HG02610 (cell line): Measurements from ENCODE around the gene PRSS36.
"Not testable (repeated sequence)": the region's sequence is repeated elsewhere in the genome, so short reads cannot be mapped to it uniquely, and the experiment has no call there.

Experiments
- ATAC-seq: cut with Tn5 transposase; IDR thresholded peaks from one replicate; pipeline ENCODE4 v1.9.1; 2021; ENCODE audit warnings: mild to moderate bottlenecking, moderate library complexity; ENCODE audit not compliant: unreplicated experiment

Gene PRSS36

DNA sequence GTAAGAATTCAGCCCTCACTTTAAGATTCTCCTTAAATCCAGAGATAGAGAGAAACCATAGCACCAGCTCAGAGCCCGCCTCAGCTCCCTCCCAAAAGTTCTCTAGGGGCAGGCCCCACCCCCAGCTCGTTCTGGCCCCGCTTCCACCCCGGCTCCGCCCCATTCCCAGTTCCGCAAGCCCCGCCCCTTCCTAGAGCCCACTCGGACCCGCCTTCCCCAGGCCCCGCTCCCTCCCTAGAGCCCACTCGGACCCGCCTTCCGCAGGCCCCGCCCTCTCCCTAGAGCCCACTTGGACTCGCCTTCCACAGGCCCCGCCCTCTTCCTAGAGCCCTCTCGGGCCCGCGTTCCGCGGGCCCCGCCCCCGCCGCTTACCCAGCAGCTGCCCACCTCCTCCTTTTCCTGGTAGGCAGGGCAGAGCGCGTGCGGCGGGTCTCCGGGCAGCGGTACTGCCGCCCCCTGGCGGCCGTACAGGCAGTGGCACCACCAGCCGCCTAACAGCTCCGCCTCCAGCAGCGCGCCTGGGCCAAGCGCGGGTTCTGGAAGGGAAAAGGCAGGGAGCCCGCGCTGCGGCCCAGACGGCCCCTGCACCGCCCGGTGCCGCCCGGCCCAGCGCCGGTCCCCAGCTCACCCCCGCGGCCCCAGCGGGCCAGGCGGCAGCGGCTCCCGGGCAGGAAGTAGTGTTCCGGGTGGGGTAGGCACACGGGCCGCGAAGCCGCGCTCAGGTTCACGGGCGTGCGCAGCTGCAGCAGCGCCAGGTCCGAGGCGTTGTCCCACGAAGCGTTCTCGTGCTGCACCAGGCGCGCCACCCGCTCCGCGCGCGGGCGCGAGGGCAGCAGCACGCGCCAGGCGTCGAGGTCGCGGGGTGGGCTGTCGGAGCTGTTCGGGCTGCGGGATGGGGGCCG is 7.5 kb downstream of the PRSS36 start:
- ATAC-seq, result peak; percentile 92

DNA sequence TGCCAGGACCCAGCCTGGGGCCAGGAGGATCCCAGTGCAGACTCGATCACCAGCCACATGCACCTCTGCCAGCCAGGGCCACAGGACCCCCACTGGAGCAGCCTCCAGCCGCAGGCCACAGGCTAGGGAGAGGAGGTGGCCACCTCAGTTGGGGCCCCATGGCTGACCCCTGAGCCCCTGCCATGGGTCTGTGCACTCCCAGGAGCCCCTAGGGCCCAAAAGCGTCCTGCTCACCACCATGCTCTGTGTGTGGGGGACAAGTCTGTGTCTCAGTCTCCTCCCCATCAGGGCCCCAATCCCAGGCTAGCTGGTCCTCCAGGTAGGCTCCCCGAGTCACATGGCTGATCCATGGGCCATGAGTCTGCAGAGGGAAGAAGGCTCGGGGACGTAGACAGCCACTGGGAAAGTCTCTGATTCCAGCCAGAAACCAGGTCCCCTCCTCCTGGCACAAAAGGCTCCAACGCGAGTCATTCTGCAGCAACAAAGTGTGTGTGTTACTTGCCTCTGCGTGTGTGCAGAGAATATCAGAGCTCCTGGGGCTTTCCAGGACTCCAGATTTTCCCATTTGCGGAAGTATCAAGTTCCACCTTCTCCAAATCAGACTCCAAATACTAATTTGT is 8.3 kb downstream of the PRSS36 start:
- ATAC-seq, result no peak

DNA sequence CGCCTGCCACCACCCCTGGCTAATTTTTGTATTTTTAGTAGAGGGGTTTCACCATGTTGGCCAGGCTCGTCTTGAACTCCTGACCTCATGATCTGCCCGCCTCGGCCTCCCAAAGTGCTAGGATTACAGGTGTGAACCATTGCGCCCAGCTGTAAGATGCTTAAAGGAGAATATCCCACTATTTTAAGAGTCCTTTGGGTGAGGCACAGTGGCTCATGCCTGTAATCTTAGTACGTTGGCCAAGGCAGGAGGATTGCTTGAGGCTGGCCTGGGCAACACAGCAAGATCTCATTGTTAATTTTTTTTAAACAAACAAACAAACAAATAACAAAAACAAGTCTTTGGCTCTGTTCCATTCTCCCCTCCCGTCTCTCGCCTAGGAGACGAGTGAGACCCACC is 8.8 kb downstream of the PRSS36 start:
- ATAC-seq, result not testable (repeated sequence)

DNA sequence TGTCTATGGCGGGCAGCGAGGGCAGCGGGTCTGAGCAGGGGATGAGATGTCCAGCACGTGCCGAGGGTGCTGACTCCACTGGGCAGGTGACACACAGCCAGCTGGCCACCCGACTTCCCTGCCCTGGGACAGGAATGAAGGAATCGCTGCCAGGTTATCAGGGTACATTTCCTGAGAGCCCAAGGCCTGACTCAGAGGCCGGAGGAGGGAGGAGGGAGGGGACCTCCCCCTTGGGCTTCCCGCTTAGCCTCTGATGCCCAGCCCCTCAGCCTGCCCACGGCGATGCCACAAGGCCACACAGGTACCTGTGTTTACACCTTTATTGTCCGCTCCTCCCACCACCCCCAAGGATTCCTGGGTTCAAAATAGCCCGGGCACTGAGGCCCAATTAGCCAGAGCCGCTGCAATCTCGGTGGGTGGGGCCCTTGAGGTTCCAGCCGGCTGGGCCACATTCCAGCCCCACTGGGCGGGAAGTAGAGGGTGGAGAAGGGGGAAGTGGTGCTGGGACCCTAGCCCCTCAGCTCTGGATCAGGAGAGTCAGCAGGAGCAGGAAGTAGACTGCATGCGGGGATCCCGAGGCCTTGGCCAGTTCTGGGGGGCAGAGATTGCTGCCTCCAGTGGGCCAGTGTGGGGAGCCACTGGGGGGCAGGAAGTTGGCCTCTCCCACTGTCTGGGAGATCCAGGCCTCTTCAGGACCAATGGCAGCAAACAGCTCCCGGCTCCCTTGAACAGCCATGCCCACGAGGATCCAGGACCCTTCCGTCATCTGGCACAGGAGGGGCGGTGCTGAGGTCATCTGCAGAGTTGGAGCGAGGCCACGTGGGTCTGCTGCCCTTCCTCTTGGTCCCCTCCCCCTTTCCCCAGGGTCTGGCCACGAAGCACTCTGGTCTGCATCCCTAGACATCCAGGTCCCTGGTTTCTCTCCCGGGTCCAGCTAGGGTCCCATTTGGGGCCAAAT is 11.0 kb downstream of the PRSS36 start:
- no peak for ATAC-seq

DNA sequence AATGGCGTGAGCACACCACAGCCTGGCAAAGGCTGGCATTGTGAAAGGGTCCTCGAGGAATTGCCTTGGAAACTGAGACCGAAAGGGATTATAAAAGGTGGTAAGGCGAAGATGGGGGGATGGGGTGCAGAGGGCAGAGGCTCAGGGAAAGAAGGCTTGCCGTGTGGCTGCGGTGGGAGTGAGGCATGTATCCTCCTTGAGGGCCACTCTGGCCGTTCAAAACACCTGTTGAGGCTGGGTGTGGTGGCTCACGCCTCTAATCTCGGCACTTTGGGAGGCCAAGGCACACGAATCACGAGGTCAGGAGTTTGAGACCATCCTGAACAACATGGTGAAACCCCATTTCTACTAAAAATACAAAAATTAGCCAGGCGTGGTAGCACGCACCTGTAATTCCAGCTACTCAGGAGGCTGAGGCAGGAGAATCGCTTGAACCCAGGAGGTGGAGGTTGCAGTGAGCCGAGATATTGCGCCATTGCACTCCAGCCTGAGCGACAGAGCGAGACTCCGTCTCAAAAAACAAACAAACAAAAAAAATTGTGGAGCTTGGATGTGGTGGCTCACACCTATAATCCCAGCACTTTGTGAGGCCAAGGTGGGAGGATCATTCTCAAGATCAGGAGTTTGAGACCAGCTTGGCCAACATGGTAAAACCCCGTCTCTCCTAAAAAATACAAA is 12.9 kb downstream of the PRSS36 start:
- not testable (repeated sequence) for ATAC-seq

- no peak for ATAC-seq
These were observed 13.6 kb downstream of the PRSS36 start for GRCh38 chr16:31136287-31136662.

DNA sequence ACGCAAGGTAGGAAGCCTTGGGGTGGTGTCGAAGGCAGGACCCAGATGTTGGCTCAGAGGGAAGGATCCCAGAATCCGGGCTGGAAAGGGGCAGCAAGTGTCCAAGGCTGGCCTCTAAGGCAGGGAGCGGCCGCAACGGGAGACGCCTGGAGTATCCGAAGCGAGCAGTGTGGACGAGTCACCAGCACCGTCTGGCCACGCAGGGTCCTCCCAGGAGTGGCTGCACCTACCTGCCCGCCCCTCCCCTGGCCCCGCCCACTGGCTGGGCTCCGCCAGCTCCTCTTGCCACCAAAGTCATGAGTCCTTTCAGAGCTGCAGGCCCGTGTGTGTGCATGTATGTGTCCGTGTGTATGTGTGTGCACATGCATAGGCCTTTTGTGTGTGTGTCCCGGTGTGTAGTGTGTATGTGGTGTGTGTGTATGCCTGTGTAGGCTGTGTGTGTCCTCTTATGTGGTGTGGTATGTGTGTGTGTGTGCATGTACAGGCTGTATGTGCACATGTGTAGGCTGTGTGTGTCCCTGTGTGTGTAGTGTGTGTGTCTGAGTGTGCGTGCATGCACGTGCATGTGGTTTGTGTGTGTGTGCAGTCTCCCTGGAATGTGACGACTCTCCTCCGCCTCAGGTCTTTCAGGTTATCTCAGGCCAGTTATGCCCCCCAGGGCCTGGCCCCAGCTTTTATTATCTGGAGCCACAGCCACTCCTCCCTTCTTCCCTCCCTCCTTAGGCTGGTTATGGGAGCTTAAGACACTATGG is 14.2 kb downstream of the PRSS36 start, which contains the start of gene PRSS8:
Gene PRSS8 (minus strand): TSS at position 193 of the 752 bp plus-strand sequence. CDS start 229 bp downstream, outside the sequence.
- ATAC-seq, result no peak

- no peak for ATAC-seq
These were observed 15.0 kb downstream of the PRSS36 start for GRCh38 chr16:31134625-31135534.

DNA sequence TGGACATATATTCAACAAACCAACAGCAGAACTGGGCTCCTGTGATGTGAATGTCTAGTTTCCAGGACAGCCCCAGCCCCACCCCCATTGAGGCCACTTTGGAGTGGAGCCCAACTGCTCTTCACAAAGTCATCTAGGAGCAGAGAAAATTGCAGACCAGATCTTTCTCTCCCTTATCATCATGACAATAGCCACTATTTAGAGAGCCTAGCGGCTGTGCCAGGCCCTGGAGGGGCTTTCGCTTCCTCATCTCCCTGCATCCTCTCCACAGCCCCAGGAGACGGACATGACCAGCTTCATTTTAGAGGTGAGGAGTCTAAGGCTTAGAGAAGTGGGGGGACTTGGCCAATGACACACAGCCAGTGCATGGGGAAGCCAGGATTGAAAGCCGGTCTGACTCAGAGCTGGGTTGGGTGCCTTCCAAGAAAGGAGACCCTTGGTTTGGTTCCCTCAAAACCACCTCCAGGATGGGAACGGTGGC is 15.7 kb downstream of the PRSS36 start:
- ATAC-seq, result no peak

GRCh38 chr16:31133046-31133501 is 16.8 kb downstream of the PRSS36 start:
- no peak for ATAC-seq

DNA sequence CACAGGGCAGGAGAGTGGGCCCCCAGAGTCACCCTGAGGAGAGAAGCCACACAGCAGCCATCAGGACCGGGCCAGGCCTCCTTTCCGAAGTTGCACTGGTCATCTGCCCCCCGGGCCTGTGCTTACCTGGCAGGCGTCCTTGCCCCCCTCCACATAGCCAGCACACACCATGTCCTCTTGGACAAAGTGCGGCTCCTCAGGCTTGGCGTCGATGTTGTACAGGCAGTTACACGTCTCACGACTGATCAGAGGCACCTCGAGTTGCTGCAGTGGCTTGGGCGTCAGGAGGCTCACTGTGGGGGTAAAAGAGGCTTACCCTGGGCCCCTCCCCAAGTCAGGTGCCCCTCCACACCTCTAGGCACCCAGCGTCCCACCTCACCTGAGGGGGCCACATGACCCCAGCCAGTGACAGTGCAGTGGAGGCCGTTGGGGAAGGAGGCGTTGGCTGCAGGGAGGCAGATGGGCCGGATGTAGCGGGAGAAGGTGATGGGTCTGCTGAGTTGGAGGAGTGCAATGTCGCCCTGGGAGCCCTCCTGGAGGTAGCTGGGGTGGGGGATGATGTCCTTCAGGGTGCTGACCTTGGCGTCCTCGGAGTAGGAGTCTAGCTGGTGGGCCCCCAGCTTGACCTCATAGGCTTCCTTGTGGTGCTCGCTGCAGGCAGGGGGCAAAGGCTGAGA is 17.4 kb downstream of the PRSS36 start:
- no peak for ATAC-seq

DNA sequence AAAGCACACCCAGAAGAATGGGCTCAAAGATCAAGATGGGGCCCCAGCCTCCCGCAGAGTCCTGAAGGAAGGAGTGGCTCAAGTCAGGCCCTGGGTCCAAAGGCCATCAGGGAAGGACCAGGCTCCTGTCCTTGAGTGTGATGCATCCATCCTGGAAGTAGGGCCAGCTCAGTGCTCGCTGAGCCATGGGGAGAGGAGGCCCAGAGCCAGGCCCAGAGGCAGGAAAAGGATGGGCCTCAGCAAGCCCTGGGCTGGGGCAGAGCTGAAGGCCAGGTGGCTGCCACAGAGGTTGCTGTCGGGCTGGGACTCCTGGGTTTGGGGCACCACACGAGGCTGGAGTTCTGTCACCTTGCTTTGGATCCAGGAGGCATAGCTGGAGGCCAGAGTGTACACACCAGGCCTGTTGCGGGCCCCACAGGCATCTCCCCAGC is 18.0 kb downstream of the PRSS36 start:
- no peak for ATAC-seq

GRCh38 chr16:31131416-31131815 is 18.4 kb downstream of the PRSS36 start:
- no peak for ATAC-seq

DNA sequence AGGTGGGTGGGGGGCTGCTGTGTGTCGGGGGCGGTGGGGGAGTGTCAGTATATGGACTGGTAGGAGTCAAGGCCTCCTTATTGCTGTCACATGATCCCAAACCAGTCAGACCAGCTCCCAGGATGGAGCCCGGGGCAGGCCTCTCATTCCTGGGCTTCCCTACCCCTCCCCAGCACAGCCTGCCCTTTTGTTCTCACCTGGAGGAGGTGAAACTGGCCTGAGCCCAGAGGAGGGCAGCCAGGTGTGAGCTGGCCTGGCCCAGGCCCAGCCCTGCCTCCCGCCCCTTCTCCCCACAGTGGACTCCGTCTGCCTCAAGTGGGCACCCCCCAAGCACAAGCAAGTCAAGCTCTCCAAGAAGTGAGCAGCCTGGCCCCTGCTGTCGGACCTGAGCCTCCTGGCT is 19.0 kb downstream of the PRSS36 start:
- ATAC-seq, result no peak

DNA sequence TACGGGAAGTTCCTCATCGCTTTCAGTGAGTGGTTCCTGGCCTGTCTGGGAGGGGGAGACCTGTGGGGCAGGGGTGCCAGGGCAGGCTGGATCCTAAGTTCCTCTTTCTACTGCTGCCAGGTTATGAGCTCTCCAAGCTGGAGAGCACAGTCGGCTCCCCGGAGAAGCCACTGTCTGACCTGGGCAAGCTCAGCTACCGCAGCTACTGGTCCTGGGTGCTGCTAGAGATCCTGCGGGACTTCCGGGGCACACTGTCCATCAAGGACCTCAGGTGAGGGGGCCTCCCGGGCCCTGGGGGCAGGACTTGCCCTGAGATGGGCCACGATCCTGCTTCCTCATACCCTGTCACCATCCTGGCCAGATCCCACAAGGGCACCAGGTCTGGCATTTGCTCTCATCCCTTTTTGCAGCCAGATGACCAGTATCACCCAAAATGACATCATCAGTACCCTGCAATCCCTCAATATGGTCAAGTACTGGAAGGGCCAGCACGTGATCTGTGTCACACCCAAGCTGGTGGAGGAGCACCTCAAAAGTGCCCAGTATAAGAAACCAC is 19.5 kb downstream of the PRSS36 start:
- no peak for ATAC-seq

- no peak for ATAC-seq
These were observed 20.1 kb downstream of the PRSS36 start for GRCh38 chr16:31129568-31130335.
